Measurements from ENCODE around the gene MYO9B.

DNA sequence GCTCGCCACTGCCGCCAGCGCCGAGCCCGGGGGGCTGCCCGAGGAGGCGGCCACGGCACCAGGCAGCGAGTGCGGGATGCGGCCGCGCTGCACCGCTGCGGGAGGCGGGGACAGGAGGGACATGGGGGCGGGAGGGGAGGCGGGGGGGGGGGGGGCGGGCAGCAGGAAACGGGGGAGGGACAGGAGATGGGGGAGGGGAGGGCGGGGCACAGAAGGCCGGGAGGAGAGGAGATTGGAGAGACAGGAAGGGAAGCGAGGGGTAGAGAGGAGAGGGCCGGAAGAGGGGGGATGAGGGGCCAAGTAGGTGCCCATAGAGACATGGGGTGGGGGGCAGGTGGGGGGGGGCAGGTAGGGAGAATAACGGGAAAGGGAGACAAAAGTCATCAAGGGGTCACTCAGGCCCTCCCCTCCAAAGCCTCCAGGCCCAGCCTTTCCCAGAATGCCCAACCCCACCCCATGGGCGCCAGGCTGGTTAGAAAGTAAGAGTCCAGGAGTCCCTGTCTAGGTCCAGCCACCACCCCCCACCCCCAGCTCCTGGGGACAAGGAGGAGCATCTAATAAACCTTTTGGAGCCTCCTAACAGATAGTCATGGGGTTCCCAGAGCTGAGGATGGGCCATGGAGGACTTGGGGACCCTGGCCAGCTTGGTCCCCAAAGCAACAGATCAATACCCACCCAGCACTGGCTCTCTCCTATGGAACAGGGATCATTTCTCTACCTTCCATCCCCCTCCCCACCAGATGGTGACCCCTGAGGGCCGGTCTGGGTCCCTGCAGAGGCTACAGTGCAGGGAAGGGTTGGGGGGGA lies 160.6 kb downstream of the MYO9B start:
- TF ChIP-seq, protein P1, sequence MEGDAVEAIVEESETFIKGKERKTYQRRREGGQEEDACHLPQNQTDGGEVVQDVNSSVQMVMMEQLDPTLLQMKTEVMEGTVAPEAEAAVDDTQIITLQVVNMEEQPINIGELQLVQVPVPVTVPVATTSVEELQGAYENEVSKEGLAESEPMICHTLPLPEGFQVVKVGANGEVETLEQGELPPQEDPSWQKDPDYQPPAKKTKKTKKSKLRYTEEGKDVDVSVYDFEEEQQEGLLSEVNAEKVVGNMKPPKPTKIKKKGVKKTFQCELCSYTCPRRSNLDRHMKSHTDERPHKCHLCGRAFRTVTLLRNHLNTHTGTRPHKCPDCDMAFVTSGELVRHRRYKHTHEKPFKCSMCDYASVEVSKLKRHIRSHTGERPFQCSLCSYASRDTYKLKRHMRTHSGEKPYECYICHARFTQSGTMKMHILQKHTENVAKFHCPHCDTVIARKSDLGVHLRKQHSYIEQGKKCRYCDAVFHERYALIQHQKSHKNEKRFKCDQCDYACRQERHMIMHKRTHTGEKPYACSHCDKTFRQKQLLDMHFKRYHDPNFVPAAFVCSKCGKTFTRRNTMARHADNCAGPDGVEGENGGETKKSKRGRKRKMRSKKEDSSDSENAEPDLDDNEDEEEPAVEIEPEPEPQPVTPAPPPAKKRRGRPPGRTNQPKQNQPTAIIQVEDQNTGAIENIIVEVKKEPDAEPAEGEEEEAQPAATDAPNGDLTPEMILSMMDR (IDR thresholded peaks at IDR 0.05): no peak
- no peak for TF ChIP-seq POLR2A (IDR thresholded peaks at IDR 0.05)

Measured in heart left ventricle (tissue), 13 donors.